HuH-7.5 (cell line): Measurements from ENCODE around the gene C5.
"Not testable (repeated sequence)": the region's sequence is repeated elsewhere in the genome, so short reads cannot be mapped to it uniquely, and the experiment has no call there.

Experiments
- DNase-seq: peaks from one replicate; pipeline ENCODE4 v3.0.0; 2011; ENCODE audit warnings: low spot score

Gene C5

DNA sequence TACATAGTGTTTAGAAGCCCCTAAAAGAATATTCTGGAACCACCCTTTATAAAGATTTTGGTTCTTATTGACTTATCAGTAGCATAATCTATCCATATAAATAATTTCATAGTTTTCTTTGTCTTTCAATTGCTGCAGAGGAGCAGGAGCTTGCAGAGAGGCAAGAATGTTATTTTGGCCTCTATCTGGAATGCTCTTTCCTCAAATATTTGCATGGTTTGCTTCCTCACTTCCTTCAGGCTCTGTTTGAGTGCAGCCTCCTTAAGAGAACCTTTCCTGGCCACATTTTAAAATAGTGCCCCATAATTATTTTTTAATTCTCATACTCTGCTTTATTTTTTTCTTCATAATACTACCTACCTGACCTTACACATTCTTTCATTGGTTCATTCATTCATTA lies 1.5 kb downstream of the C5 start:
- no peak for DNase-seq

DNA sequence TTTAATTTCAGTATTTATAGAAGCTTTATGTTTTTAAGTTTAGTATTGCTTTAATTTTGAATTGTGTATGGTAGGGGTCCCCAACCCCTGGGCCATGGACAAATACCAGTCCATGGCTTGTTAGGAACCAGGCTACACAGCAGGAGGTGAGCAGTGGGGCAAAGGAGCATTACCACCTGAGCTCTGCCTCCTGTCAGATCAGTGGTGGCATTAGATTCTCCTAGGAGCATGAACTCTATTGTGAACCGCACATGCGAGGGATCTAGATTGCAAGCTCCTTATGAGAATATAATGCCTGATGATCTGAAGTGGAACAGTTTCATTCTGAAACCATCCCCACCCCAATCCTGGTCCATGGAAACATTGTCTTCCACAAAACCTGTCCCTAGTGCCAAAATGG lies 1.9 kb downstream of the C5 start:
- no peak for DNase-seq

DNA sequence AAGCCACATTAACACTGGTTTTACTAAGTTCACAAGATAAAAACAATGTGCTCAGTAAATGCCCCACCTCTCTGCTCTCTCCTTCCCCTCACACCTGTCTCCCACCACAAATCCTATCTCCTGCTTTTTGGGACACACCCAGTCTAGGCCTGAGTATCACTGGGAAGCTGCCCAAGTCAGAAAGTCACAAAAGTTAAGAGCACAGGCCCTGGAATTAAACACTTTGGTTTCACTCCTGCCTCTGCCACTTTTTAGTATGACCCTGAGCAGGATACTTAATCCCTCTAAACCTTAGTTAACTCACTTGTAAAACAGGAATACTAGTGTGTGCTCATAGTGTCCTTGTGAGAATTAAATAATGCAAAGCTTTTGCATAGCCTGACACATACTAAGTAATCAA lies 11.3 kb downstream of the C5 start:
- DNase-seq = no peak

DNA sequence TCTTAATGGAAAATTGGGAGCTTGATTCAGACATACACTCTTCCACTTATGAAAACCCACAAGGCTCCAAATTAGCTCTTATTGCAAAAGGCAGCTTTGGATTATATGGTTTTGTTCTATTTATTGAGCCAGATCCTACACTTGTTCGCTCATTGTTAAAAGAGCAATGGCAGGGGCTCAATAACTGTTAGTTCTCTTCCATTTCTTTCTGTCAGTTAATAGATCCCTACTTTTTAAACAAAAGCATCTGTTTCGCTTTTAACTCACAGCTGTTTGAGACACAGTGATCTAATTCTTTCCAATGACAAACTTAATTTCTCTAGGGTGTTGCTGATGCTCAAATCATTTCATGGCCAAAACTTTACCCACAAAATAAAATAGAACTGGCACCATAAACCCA lies 11.7 kb downstream of the C5 start:
- no peak for DNase-seq

DNA sequence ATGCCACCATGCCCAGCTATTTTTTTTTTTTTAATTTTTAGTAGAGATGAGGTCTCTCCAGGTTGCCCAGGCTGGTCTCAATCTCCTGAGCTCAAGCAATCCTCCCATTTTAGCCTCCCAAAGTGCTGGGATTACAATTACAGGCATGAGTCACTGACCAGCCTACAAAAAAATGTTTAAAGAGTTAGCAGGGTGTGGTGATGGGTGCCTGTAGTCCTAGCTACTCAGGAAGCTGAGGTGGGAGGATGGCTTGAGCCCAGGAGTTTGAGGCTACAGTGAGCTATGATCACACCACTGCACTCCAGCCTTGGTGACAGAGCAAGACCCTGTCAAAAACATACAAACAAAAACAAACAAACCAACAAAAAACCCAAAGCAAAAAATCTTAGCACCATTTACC lies 14.4 kb downstream of the C5 start:
- not testable (repeated sequence) for DNase-seq

DNA sequence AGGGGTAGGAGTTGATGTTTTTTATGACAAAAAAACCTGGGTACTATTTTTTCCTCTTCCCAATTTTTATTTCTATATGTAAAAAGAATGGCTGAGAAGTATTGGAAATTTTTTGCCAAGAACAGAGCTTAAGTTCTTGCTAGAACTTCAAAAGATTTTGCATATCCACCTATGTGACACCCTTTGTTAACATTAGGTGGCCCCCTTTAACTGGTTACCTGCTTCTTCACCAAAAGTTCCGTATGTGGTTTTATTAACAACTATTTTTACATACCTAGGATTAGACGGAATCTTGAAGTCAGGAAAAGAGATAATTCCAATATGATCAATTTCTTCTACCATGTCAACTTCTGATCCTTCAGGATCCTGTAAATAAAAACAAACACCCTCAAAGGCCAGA lies 15.5 kb downstream of the C5 start:
- no peak for DNase-seq

DNA sequence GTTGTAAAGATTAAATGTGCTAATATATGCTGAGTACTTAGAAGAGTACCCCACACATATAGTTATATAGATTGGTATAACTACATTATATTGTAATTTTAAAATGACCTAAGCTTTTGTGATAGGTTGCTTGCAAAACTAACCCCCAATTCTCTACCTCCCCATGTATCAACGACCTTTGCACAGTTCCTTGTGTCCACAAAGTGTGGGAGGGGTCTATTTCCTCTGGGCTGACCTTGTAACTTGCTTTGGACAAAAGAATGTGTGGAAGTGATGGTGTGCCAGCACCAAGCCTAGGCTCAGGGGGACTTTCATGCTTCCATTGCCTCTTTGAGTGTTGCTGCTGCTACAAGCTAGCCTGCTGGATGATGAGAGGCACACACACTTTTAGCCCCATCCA lies 20.6 kb downstream of the C5 start:
- DNase-seq = no peak

DNA sequence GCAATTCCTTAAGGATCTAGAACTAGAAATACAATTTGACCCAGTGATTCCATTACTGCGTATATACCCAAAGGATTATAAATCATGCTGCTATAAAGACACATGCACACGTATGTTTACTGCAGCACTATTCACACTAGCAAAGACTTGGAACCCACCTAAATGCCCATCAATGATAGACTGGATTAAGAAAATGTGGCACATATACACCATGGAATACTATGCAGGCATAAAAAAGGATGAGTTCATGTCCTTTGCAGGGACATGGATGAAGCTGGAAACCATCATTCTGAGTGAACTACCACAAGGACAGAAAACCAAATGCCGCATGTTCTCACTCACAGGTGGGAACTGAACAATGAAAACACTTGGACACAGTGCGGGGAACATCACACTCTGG lies 21.8 kb downstream of the C5 start:
- not testable (repeated sequence) for DNase-seq

DNA sequence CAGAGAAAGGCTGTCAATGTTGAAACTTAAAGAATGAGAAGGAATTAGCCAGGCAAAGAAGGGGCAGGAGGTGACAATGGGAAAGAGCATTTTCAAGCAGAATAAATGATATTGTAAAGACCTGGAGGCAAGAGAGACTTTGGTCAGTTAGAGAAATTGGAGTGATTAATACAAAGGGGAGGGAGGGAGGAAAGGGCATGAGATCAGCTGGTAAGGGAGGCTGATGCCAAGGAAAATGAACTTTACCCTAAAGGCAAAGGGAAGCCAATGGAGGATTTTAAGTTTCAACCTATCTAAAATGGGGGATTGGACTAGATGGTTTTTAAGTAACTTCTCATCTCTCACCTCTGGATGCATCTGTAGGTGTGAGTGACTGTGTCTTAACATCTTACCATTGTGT lies 23.3 kb downstream of the C5 start:
- no peak for DNase-seq

DNA sequence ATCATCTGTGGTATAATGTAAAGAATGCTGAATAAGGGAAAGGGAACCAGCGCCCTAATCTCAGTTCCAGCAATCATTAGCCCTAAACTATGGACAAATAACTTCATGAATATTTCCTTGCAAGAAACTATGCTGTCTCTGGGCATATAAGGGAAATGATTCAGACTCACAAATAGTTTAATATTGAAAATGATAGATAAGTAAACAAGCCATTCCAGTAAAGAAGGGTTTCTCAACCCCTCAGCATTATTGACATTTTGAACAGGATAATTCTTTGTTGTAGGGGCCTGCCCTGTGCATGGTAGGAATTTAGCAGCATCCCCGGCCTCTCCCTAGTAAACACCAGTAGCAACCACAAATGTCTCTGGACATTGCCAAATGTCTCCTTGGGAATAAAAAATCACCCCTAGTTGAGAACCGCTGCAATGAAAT lies 23.8 kb downstream of the C5 start:
- no peak for DNase-seq

DNA sequence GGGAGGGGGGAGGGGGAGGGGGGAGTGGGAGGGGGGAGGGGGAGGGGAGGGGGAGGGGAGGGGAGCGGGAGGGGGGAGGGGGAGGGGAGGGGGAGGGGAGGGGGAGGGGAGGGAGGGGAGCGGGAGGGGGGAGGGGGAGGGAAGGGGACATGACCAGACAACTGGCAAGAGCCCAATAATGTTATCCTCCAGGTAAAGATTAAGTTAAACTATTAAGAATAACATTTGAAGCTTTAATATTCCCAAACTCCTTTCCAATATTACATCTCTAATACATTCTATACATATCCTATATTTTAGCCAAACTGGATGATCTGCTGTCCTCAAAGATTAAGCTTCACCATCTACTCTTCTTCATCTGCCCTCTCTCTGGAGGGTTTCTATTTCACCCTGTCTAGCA lies 25.8 kb downstream of the C5 start:
- no peak for DNase-seq

DNA sequence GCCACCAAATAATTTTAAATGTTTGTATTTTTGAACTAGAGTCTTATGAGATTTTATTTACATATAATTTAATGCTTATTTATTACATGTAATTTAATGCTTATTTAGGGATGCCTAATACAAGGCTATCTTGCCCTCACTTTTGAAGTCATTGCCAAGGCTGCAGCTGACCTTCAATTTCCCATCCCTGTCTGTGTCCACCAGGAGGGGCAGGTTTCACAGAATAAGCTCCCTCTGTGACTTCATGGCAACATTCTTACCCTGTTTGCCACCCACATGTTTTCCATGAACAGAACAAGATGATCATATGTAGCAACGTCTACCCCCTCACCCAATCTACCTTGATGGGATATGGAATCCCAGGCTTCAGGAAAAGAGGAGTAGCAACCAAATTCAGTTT lies 27.0 kb downstream of the C5 start:
- no peak for DNase-seq

DNA sequence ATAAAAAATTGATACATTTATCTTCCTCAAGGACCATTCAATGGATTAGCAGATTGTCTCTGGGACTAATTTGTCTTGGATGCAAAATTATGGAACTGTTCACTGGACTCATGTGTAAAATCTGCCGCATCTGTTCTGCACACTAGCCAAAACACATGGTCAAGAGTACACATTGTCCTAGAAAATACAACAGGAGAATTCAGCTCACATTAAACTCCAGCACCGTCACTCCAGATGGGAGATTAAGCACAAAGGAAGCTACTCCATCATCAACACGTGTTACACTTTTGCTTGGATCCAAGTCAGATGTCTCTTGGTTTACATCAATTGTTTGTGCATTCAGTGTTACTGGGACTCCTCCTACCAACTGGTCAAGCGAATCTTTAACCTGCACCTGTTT lies 28.8 kb downstream of the C5 start:
- DNase-seq = no peak

DNA sequence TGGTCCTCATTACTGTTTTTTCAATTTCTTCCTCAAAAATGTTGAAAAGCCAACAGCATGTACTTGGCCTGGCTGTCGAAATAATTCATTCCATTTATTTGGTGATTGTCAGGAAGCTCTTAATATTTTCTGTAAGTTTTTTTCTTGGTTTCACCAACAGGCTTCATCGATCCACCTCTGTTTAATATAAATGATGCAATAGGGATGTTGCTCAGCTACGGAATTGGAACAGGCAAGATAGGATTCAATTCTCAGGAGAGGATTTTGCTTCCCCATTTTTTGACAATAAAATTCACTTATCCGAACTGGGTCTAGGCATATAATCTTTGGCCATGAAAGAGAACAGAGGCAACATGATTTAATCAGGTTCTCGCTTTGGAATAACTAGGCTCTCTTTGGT lies 30.8 kb downstream of the C5 start:
- DNase-seq = no peak

DNA sequence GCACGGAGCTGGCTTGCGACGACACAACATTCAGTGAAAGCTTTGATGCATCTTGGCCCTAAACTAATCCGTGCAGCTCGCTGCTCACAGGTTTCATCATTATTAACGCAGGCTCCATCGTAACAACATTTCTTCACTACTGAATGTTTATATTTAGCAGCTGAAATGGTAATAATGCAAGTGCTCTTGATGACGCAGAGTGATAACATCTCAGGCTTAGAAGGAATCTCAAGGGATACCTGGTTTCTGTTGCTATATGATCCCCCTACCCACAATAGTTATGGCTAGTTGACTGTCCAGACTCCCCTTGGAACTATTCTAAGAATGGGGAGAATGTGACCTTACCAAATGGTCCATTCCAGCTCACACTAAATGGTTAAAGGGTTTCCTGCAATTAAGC lies 36.2 kb downstream of the C5 start:
- no peak for DNase-seq

DNA sequence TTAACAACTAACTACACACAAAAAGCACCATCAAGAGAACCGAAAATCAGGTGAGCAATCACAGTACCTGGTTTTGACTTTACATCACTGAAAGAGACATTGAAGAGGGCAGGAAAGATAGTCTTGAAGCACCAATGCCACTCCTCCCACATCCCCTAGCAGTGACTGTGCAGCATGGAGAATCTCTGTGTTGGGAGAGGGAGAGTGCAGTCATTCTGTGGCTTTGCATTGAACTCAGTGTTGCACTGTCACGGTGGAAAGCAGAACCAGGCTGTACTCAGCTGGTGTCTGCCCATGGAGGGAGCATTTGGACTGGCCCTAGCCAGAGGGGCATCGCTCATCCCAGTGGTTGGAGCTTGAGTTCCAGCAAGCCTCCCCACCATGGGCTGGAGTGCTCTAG lies 40.4 kb downstream of the C5 start:
- no peak for DNase-seq

DNA sequence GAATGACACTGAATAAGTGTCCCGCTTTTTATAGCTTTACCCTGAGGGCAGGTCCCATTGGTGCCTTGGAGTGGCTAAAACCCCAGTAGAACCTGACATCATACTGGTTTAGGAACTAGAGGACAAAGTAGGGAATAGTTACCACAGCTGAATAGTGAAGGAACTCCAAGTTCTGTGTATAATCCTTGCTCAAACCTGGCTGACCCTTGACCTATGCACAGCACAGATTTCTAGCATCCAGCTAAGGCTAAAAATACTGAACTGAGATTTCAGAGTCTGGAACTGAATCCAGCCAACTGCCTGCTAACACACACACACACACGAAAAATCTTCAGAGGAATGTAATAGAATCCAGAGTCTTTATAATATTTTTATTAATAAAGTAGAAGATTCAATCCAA lies 50.8 kb downstream of the C5 start:
- DNase-seq = no peak

DNA sequence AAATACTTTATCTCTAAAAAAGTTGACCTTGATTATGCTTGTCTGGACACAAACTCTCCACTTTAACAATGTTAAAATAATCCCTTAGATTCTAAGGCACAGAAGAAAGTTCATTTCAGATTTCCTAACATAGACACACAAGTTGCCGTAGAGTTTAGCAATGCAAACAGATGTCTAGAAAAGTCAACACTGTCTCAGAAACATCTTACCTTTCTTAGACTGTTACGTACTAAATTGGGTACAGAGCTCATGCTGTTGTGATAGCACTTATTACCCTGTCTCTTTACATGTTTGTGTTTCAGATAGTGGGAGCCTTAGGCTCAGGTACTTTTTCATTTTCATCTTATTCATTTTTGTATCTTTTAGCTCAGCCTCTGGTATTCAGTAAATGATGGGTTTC lies 52.0 kb downstream of the C5 start:
- no peak for DNase-seq

DNA sequence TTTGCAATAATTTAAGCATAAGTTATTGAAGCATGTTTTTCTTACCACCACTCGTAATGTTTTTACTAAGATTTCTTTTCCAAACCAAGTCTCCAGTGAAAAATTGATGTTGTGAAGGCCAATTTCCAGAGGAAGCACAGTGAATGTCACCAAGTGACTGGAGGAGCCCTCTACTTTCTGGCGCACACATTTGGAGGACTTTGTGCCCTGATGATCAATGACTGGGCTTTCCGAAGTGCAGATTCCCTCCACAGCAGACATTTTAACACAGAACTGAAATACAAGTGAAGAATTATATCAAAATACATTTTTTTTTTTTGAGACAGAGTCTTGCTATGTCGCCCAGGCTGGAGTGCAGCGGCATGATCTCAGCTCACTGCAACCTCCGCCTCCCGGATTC lies 52.6 kb downstream of the C5 start:
- no peak for DNase-seq

DNA sequence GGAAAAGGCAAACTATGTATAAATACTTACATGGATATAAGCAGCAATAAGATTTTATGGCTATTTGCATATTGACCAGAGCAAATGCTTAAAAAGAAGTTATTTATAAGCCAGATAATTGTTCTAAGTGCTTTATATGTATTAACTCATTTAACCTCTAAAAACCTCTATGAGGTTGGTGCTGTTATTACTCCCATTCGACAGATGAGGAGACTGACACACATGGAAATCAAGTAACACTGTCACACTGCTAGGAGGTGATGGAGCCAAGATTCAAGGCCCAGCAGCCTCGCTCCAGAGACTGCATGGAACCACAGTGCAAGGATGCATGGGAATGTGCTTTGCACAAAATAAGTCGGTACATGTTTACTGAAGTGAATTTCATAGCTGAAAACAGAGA lies 53.7 kb downstream of the C5 start:
- no peak for DNase-seq

DNA sequence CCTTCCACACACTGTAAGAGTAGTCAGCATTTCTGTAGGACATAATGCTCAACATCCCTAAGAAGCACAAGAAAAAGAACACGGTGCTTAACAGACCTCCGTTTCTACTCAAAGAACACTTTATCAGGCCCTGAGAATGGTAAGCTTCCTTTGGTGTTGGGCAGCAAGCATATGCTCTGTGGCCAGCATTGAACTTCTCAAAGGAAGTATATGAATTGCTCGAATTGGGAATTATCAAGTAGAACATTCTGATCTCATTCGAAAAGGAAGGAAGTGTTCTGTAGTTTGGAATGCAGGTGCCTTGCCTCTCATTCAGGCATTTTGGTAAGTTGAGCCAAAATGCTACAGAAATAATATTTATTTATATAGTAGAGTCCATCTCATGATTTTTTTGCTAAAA lies 61.0 kb downstream of the C5 start:
- no peak for DNase-seq

DNA sequence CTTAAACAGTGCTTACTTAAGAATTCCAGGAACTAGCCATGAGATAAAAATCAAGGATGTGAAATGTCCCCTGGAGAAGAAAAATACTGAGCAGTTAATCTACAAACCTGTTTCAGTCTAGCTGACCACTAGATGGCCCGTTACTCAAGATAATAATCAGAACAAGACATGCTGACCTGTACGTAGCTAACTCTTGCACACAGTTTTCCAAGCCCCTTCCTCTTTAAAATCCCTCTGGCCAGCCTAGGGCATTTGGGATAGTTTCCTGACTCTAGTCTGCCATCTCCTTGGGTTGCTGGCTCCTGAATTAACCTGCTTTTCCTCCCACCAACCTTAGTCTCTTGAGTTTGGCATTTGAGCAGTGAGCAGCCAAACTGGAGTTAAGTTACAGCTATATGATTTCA lies 64.3 kb downstream of the C5 start:
- DNase-seq = peak; percentile 34

DNA sequence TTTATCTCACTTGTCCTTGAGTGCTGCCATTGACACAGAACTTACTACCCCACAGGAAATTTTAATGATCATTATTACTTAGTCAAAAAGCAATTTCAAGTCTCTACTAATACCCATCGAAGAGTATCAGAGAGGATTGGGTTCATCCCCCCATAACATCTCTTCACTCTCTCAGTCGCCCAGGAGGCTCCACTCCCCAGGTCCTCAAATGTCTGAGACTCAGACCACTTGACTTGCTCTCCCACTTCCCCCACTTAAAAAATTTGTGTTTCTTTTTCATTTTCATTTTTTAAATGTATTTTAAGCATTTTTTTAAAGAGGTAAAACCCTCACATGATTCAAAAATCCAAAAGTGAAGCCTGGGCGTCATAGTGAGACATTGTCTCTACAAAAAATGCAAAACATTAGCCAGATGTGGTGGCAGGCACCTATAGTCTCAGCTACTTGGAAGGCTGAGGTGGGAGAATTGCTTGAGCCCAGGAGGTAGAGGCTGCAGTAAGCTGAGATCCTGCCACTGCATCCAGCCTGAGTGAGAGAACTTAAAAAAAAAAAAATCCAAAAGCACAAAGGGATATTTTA lies 66.7 kb downstream of the C5 start:
- DNase-seq = no peak

DNA sequence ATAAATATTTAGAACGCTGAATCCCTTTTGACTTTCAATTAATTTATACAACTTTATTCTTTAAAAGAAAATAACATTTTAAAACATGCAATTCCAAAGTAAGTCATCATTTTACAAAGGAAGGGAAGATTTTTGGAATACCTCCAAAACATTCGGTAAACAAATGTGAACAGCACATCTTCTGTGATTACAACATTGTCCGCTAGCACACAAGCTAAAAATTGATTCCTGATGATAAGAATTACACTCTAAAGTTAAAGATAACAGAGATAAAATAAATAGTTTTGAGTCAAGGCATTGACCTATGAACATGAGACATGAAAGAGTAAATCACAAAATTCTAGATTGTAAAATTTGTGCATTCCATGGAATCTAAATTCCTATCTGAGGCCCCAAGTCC lies 67.2 kb downstream of the C5 start:
- DNase-seq = no peak

DNA sequence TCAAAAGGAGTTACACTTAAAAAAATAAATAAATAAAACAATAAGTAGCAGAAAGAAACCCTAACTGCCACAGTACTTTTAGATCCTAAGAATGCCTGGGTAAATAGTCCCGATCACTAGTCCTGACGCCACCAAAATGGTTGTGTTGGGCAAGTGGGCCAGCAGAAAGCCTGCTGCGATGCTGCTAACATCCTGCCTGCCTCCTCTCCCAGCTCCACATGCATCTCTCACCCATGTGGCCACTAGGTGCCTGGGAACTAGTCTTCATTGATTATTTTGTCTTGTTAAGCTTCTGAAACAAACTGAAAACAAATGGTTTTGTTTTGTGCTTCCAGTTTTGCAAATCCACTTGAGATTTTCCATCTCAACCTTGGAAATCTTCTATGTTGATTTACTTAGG lies 69.1 kb downstream of the C5 start:
- DNase-seq = no peak
